WERI-Rb-1 (cell line): ENCODE data around the gene CHIT1.
A peak's percentile ranks its signal among the peaks of the same experiment; 100 is the strongest.
"Not testable (repeated sequence)": the region's sequence is repeated elsewhere in the genome, so short reads cannot be mapped to it uniquely, and the experiment has no call there.

Experiments used
- DNase-seq: peaks from one replicate; pipeline ENCODE4 v3.0.0-alpha.2; 2020
- H3K27ac ChIP-seq: fragments of 250-450 bp; sonication (Bioruptor Pico); 2 replicates; pipeline ENCODE4 v1.5.1; 2020; ENCODE audit warnings: mild to moderate bottlenecking, moderate library complexity
- H3K27me3 ChIP-seq: fragments of 250-450 bp; sonication (Bioruptor Pico); 2 replicates; pipeline ENCODE4 v1.5.1; 2021; ENCODE audit warnings: mild to moderate bottlenecking, low read depth, moderate library complexity; ENCODE audit not compliant: insufficient read depth, severe bottlenecking
- H3K36me3 ChIP-seq: fragments of 250-450 bp; sonication (Bioruptor Pico); 2 replicates; pipeline ENCODE4 v1.5.1; 2020; ENCODE audit warnings: mild to moderate bottlenecking, moderate library complexity
- H3K4me3 ChIP-seq: 2 replicates; pipeline ENCODE4 v1.5.1; 2011; ENCODE audit warnings: low read depth, mild to moderate bottlenecking, control low read depth, low read length
- H3K9me3 ChIP-seq: fragments of 250-450 bp; sonication (Bioruptor Pico); 2 replicates; pipeline ENCODE4 v1.5.1; 2021; ENCODE audit warnings: mild to moderate bottlenecking, moderate library complexity; ENCODE audit not compliant: severe bottlenecking
- TF ChIP-seq, protein P1 (sequence below): IDR thresholded peaks from 2 replicates; pipeline ENCODE4 v1.5.1; 2011; ENCODE audit warnings: low read depth, mild to moderate bottlenecking, control low read depth, inconsistent platforms, low read length

Gene CHIT1

DNA sequence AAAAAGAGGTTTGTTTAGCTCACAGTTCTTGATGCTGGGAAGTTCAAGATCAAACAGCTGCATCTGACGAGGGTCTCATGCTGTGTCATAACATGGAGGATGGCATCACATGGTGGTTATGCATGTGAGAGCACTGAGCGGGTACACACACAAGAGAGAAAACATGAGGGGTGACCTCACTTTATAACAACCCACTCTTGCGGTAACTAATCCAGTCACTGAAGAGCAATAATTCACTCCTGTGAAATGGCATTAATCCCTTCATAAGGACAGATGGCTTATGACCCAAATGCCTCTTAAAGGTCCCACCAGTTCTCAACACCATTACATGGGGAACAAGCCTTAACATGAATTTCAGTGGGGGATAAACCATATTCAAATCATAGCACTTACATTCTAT lies 23.2 kb upstream of the CHIT1 start:
- H3K36me3 ChIP-seq: no peaks in the 10 kb centered on the region
- peak overlapping the region; percentile 7 for H3K4me3 ChIP-seq
- H3K27me3 ChIP-seq: no peaks in the 10 kb centered on the region
- peak; percentile 89 for DNase-seq
- peaks cover 57% of the 10 kb centered on the region for H3K9me3 ChIP-seq
- TF ChIP-seq, protein P1, sequence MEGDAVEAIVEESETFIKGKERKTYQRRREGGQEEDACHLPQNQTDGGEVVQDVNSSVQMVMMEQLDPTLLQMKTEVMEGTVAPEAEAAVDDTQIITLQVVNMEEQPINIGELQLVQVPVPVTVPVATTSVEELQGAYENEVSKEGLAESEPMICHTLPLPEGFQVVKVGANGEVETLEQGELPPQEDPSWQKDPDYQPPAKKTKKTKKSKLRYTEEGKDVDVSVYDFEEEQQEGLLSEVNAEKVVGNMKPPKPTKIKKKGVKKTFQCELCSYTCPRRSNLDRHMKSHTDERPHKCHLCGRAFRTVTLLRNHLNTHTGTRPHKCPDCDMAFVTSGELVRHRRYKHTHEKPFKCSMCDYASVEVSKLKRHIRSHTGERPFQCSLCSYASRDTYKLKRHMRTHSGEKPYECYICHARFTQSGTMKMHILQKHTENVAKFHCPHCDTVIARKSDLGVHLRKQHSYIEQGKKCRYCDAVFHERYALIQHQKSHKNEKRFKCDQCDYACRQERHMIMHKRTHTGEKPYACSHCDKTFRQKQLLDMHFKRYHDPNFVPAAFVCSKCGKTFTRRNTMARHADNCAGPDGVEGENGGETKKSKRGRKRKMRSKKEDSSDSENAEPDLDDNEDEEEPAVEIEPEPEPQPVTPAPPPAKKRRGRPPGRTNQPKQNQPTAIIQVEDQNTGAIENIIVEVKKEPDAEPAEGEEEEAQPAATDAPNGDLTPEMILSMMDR: peak; percentile 11; the same call in 1 of the 2 replicates
- peak overlapping the region; percentile 92 for H3K27ac ChIP-seq

DNA sequence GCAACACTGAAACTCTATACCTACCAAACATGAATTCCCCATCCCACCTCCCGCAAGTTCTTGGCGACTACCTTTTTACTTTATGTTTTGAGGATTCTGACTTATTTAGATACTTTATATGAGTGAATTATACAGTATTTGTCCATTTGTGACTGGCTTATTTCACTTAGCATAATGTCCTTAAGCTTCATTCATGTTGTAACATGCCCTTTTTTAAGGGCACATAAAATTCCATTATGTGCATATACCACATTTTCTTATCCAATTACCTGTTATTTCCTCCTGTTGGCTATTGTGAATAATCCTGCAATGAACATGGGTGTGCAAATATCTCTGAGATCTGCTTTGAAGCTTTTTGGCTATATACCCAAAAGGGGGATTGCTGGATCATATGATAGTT lies 22.0 kb upstream of the CHIT1 start:
- peak overlapping the region; percentile 92 for H3K27ac ChIP-seq
- no peak for DNase-seq
- no peak overlapping the region for H3K4me3 ChIP-seq
- no peaks in the 10 kb centered on the region for H3K36me3 ChIP-seq
- TF ChIP-seq, protein P1: no peak
- peaks cover 47% of the 10 kb centered on the region for H3K9me3 ChIP-seq
- no peaks in the 10 kb centered on the region for H3K27me3 ChIP-seq

DNA sequence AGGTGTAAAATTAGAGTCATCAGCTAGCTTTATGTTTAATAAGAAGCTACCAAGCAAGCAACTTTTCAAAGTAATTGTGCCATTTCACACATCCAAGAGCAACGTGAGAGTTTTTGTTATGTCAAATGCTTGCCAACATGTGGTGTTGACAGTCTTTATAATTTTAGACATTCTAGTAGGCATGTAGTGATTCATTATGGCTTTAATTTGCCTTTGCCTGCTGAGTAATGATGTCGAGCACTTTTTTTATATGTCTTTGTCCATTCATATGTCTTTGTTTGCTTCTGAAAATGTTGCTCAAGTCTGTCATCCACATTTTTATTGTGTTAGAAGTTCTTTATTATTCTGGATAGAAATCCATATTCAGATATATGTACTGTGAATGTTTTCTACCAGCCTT lies 21.4 kb upstream of the CHIT1 start:
- no peak overlapping the region for H3K4me3 ChIP-seq
- peaks cover 44% of the 10 kb centered on the region for H3K9me3 ChIP-seq
- H3K27me3 ChIP-seq: no peaks in the 10 kb centered on the region
- TF ChIP-seq, protein P1: no peak
- no peaks in the 10 kb centered on the region for H3K36me3 ChIP-seq
- DNase-seq: no peak
- H3K27ac ChIP-seq: no peak overlapping the region

DNA sequence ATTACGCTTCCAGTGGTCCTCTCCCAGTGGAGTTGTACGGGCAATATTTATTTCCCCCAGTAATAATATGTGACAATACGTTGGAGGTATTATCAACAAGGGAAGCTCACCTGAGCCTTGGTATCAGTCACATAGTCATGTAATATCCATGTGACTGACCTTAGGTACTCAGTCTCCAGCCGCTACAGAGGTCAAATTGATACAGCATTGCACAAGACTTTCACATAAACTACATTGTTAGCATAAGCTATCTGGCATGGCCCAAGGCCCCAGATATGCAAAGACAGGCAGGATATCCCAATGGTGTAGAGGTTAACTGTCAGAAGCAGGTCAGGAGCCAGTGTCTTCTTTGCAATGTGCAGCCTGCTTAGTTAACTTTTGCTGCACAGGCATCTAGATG lies 15.3 kb upstream of the CHIT1 start:
- no peaks in the 10 kb centered on the region for H3K36me3 ChIP-seq
- no peak for DNase-seq
- TF ChIP-seq, protein P1: no peak

DNA sequence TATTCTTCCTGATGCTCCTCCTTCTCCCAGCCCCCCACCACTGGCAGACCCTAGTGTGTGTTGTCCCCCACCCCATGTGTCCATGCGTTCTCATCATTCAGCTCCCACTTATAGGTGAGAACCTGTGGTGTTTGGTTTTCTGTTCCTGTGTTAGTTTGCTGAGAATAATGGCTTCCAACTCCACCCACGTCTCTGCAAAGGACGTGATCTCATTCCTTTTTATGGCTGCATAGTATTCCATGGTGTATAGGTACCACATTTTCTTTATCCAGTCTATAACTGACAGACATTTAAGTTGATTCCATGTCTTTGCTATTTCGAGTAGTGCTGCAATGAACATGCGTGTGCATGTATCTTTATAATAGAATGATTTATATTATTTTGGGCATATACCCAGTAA lies 12.2 kb upstream of the CHIT1 start:
- not testable (repeated sequence) for H3K9me3 ChIP-seq, H3K27me3 ChIP-seq, H3K27ac ChIP-seq, DNase-seq, H3K4me3 ChIP-seq, H3K36me3 ChIP-seq

More for the DNA sequence above, 15.3 kb upstream of the CHIT1 start:
- Histone ChIP-seq H3K4me3 (no peak overlapping the region), H3K27ac (no peak overlapping the region), H3K27me3 (no peaks in the 10 kb centered on the region), H3K9me3 (peaks cover 24% of the 10 kb centered on the region)

DNA sequence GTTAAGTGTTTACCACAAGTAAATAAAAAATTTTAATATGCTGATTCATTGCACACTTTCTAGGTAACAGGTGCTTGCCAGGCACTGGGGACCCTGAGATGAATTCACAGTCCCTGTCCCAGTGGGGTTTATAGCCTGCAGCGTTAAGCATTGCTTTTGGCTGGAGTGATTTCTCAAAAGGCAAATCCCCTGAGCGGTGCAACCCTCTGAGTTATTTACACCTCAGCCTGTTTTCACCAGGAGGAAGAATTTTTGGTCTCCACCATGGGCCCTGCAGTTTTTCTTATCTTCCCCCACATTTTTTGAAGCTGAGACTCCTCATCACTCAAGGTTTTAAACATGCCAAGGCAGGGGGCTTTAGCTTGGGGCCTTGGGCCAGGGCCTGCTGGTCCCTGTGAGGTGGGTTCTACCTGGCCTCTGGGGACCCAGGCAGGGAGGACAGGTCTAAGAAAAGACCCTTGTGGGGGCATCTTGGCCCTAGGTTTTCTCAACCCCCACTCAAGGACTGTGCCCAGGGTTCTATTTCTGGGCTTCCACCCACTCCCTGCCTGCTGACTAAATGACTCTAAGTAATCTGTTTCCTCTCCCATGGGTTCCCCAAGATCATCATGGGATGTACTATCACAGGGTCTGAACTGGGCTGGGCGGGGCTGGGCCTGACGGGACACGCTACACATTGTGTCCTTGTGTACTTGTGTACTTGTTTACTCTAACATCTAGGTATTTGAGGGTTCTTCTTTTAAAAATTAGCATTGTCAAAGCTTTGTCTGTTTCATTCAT lies 10.2 kb upstream of the CHIT1 start:
- TF ChIP-seq, protein P1: no peak
- Histone ChIP-seq H3K36me3 (no peaks in the 10 kb centered on the region), H3K9me3 (peaks cover 19% of the 10 kb centered on the region), H3K4me3 (no peak overlapping the region), H3K27me3 (no peaks in the 10 kb centered on the region), H3K27ac (no peak overlapping the region)
- no peak for DNase-seq
